ENCODE measurements around the gene KRT75. TPM values are rescaled to one million over a fixed set of nuclear protein-coding genes. Genes with fewer than 3 reads are reported as not detected.

KRT75 gene
- total and polyA plus RNA-seq, 2 of the 4 experiments (the other 2 are of a cell fraction), result not detected

DNA sequence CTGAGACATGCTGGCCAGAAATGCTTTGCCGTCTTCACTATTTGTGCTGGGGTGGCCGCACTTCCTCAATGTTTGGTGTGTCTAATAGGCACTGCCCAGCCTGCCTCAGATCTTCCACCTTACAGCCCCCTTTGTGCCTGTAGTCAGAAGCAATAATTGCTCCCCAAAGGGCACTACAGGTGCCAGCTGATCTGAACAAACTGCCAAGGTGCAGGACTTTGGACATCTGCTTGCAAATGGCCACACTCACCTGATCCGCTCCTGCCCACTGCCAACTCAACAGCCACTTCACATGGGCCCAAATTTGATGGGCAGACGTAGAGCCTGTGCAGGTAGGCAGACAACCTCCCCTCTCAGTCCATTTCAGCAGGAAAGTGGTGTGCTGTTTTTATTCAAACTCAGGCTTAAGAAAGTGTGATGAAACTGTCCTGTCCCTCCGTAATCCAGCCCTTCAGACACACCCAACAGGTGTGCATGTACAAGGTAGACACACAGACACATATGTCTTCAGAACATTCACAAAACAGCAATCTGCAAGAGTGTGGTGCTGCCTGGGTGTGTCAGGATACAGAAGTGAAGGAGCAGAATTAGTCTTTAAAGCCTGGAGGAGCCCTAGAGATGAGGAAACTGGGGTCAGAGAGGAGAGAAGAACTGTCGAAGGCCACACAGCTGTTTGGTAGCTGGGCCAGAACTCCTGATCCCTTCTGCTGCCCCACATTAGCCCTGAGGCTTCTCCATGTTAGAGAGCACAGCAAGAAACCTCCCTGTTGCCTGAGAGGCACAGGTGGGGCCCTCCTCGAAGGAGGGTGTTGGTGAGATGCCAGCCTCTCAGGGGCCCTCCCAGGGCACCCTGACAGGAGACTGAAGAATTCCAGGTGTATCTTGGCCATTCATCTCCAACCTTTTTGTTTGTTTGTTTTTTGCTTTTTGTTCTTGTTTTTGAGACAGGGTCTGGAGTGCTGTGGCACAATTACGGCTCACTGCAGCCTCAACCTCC, 4.4 kb upstream of the KRT75 start (continued):
- TF ChIP-seq SMC3 (IDR thresholded peaks at IDR 0.05; ENCODE audit: low read depth, low read length), result no peak

DNA sequence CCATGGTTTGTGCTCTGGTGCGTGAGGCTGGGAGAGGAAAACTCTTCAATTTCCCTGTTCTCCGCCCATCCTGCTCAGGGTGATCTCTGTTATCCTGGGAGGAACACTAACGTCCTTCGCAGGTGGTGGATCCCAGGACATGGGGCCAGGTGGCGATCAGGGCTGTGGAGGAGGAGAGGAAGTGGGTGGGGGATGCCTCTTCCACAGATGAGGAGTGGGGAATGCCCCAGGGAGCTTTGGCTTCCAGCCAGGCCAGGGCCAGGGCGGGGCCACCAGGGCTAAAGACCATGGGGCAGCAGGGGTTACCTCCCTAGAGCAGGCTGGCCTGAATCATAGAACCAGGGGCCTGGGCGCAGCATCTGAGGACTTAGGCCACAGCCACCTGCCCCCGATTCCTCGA, 3.3 kb upstream of the KRT75 start:
- Histone ChIP-seq H3K36me3 (ENCODE audit: control insufficient read depth, insufficient read depth, low read length) (no peaks in the 10 kb centered on the region), H4K5ac (ENCODE audit: low read depth, low read length) (no peak overlapping the region), H3K79me1 (ENCODE audit: low read depth in 1 of 2, low read length in 2 of 2) (no peaks in the 10 kb centered on the region), H3K4me3 (ENCODE audit: insufficient read depth, low read depth, low read length) (no peak overlapping the region), H2BK15ac (ENCODE audit: low read depth, low read length) (no peak overlapping the region), H3K23ac (ENCODE audit: low read depth, low read length) (no peak overlapping the region), H4K8ac (ENCODE audit: low read depth in 2 of 2, low read length in 2 of 2) (no peak overlapping the region), H2BK120ac (ENCODE audit: low read depth, low read length) (no peak overlapping the region), H2AFZ (replicated peaks; ENCODE audit: low read length, poor library complexity) (no peak overlapping the region), H3K9ac (ENCODE audit: low read depth, low read length) (no peak overlapping the region), H4K91ac (ENCODE audit: insufficient read depth, low read depth, low read length) (no peak overlapping the region), H3K9me1 (ENCODE audit: insufficient read depth, low read length) (no peaks in the 10 kb centered on the region), H3K27ac (ENCODE audit: insufficient read depth, low read length) (no peak overlapping the region), H3K14ac (replicated peaks; ENCODE audit: low read depth, low read length) (no peak overlapping the region), H2BK5ac (ENCODE audit: low read depth, low read length, poor library complexity, severe bottlenecking) (no peak overlapping the region), H2BK20ac (ENCODE audit: low read depth, low read length) (no peak overlapping the region), H3K4me1 (ENCODE audit: control insufficient read depth, insufficient read depth, low read length) (no peaks in the 10 kb centered on the region; the same call in 1 of the 2 replicates), H3K18ac (ENCODE audit: low read depth, low read length) (no peak overlapping the region), H3K4ac (ENCODE audit: low read depth, low read length) (no peak overlapping the region), H3K27me3 (ENCODE audit: control insufficient read depth, insufficient read depth, low read length) (peaks cover 4% of the 10 kb centered on the region; the same call in 1 of the 2 replicates), H3K56ac (ENCODE audit: extremely low read depth, insufficient read depth, low read length) (no peak overlapping the region), H4K20me1 (ENCODE audit: insufficient read depth, low read length) (no peaks in the 10 kb centered on the region), H2AK5ac (ENCODE audit: low read depth, low read length) (no peak overlapping the region), H2AK9ac (replicated peaks; ENCODE audit: low read depth, low read length, poor library complexity) (no peak overlapping the region), H3K4me2 (ENCODE audit: low read depth, low read length) (no peak overlapping the region), H3K9me3 (ENCODE audit: control insufficient read depth, insufficient read depth, low read length) (no peaks in the 10 kb centered on the region)
- TF ChIP-seq RFX5 (IDR thresholded peaks at IDR 0.05; ENCODE audit: low read depth, low read length) (no peak), POLR2A (IDR thresholded peaks at IDR 0.05; ENCODE audit: low read depth, low read length) (no peak), RAD21 (IDR thresholded peaks at IDR 0.05; ENCODE audit: low read length) (no peak), MXI1 (IDR thresholded peaks at IDR 0.05; ENCODE audit: borderline replicate concordance, low read depth, low read length) (no peak)
- ATAC-seq (ENCODE audit: low read depth), result no peak
- dilution Hi-C loops (cut with HindIII; ENCODE audit: low sequenced_read_pairs, unreplicated experiment) (no loop called here), intact Hi-C loops (cut with micrococcal nuclease) (no loop called here), in situ Hi-C loops (cut with MboI; ENCODE audit: low sequenced_read_pairs) (no loop called here)
- POLR2A ChIA-PET (ENCODE audit: unreplicated experiment), result no interaction called here
- BruUV-seq (replicated peaks), result no TSS peak
- CTCF ChIA-PET, result no interaction called here
- 60% methylated on average over 1 of the region's 9 CpGs; no CpG with 5 or more reads in 1 of the 2 experiments for WGBS, 2 experiments (ENCODE audit: extremely low coverage in 2 of 2, insufficient read length in 1 of 2)
- no peak for DNase-seq

Measured in IMR-90 (cell line).